Left lung (tissue), 14 donors: ENCODE measurements around the gene JAK1. TPM values are rescaled to one million over a fixed set of nuclear protein-coding genes. Genes with fewer than 3 reads are reported as not detected.
A peak's percentile ranks its signal among the peaks of the same experiment; 100 is the strongest.

Experiments used
- ATAC-seq: fragments of 200-7000 bp; cut with Tn5 transposase; one replicate; pipeline ENCODE4 v1.9.1; 2020; ENCODE audit warnings: moderate library complexity
- DNase-seq, 4 donors: peaks; one replicate each; pipeline ENCODE4 v3.0.0-alpha.2; 2013 to 2020
- H3K27ac ChIP-seq, 2 donors: fragments of 200-600 bp; sonication (generic) in 1 of 2; one replicate each; pipeline versions ENCODE4 v1.5.0 to v1.8.0; 2020 to 2021
- H3K27me3 ChIP-seq, 2 donors: fragments of 200-600 bp; sonication (generic) in 1 of 2; one replicate each; pipeline versions ENCODE4 v1.5.0 to v1.8.0; 2020 to 2021
- H3K36me3 ChIP-seq, 2 donors: fragments of 200-600 bp; sonication (generic) in 1 of 2; one replicate each; pipeline versions ENCODE4 v1.5.0 to v1.8.0; 2020 to 2021
- H3K4me1 ChIP-seq, 2 donors: fragments of 200-600 bp; one replicate each; pipeline ENCODE4 v1.8.0; 2021
- H3K4me3 ChIP-seq, 2 donors: fragments of 200-600 bp; sonication (generic) in 1 of 2; one replicate each; pipeline versions ENCODE4 v1.5.0 to v1.8.0; 2020 to 2021; ENCODE audit warnings: mild to moderate bottlenecking in 1 of 2
- H3K9me3 ChIP-seq, 2 donors: fragments of 200-600 bp; sonication (generic) in 1 of 2; one replicate each; pipeline versions ENCODE4 v1.5.0 to v1.8.0; 2020 to 2021
- intact Hi-C, 2 donors: fragments of 100-400 bp; cut with DNase I; formaldehyde crosslinking; loops; one replicate each; pipeline versions ENCODE4 v1.11.2 to v1.14.2; 2022
- long read RNA-seq, 12 donors: library from polyadenylated mRNA in 2 of 12; unstranded in 2 of 12; transcript quantifications; one replicate each; pipeline ENCODE4 v2.0.0 and lab custom pipeline, GENCODE V29; 2019 to 2026
- polyA plus RNA-seq, 6 donors: library from polyadenylated mRNA; unstranded; fragments of 120-200 nt; gene quantifications; one replicate each; pipeline ENCODE4 v1.2.1, GENCODE V29; 2013; ENCODE audit not compliant: insufficient read length in 6 of 6
- total RNA-seq, 2 donors: library from RNA; stranded (reverse); fragmentation: NEBNext Ultra II Directional; extraction: Animal tissue kit (Norgen Biotek cat#: 25700); gene quantifications; one replicate each; pipeline ENCODE4 v1.2.1, GENCODE V29; 2021
- TF ChIP-seq, protein P1 (sequence below), 2 donors: fragments of 200-600 bp; sonication (generic) in 1 of 2; IDR thresholded peaks; one replicate each; pipeline versions ENCODE4 v1.5.0 to v1.8.0; 2021; ENCODE audit warnings: antibody characterized with exemption in 2 of 2
- donor health status: DM: no; HTN: yes; CAD: no.
- donor health status: DM: no; HTN: no; CAD: no.

The JAK1 gene
- total RNA-seq (100 to 1,000 TPM; 145 to 162 TPM), polyA plus RNA-seq (100 to 1,000 TPM; 103 to 130 (median 110) TPM)
- long read RNA-seq, donor 1, full-length matches to known transcripts = 3 of 38 reads
- long read RNA-seq, donor 1, partial matches to known transcripts = 35 of 38 reads
- long read RNA-seq, donor 1, other reads (novel, unspliced or antisense) = 0 of 38 reads
- long read RNA-seq, donor 2, full-length matches to known transcripts = 3 of 8 reads
- long read RNA-seq, donor 2, partial matches to known transcripts = 5 of 8 reads
- long read RNA-seq, donor 2, other reads (novel, unspliced or antisense) = 0 of 8 reads
- long read RNA-seq, donor 3, full-length matches to known transcripts = 5 of 5 reads
- long read RNA-seq, donor 3, partial matches to known transcripts = 0 of 5 reads
- long read RNA-seq, donor 3, other reads (novel, unspliced or antisense) = 0 of 5 reads
- long read RNA-seq, donor 4, partial matches to known transcripts = 48 of 56 reads
- long read RNA-seq, donor 4, other reads (novel, unspliced or antisense) = 8 of 56 reads
- long read RNA-seq, donor 5, full-length matches to known transcripts = 7 of 12 reads
- long read RNA-seq, donor 5, partial matches to known transcripts = 5 of 12 reads
- long read RNA-seq, donor 5, other reads (novel, unspliced or antisense) = 0 of 12 reads
- long read RNA-seq, donor 6, full-length matches to known transcripts = 10 of 10 reads
- long read RNA-seq, donor 6, partial matches to known transcripts = 0 of 10 reads
- long read RNA-seq, donor 6, other reads (novel, unspliced or antisense) = 0 of 10 reads
- long read RNA-seq, donor 7, full-length matches to known transcripts = 9 of 9 reads
- long read RNA-seq, donor 7, partial matches to known transcripts = 0 of 9 reads
- long read RNA-seq, donor 7, other reads (novel, unspliced or antisense) = 0 of 9 reads
- long read RNA-seq, donor 8, full-length matches to known transcripts = 4 of 9 reads
- long read RNA-seq, donor 8, partial matches to known transcripts = 5 of 9 reads
- long read RNA-seq, donor 8, other reads (novel, unspliced or antisense) = 0 of 9 reads
- long read RNA-seq, donor 9 = 0 reads
- long read RNA-seq, donor 10, partial matches to known transcripts = 46 of 49 reads
- long read RNA-seq, donor 10, other reads (novel, unspliced or antisense) = 3 of 49 reads
- long read RNA-seq, donor 11, full-length matches to known transcripts = 1 of 21 reads
- long read RNA-seq, donor 11, partial matches to known transcripts = 20 of 21 reads
- long read RNA-seq, donor 11, other reads (novel, unspliced or antisense) = 0 of 21 reads
- long read RNA-seq, donor 12, full-length matches to known transcripts = 6 of 6 reads
- long read RNA-seq, donor 12, partial matches to known transcripts = 0 of 6 reads
- long read RNA-seq, donor 12, other reads (novel, unspliced or antisense) = 0 of 6 reads

GRCh38 chr1:64966158-64966971, at the start of gene JAK1:
Gene JAK1 (minus strand): TSS chr1:64966549. CDS start chr1:64886264, 80,285 bp downstream.
- H3K9me3 ChIP-seq = no peaks in the 10 kb centered on the region
- H3K36me3 ChIP-seq = no peaks in the 10 kb centered on the region
- intact Hi-C loops = no loop called here
- peaks cover 3 to 49% of the 10 kb centered on the region in 2 donors for H3K4me1 ChIP-seq
- DNase-seq (peak; percentile 85 to 97 (median 92)), ATAC-seq (peak; percentile 95)
- H3K27ac ChIP-seq = peak within 1 kb of the TSS; percentile 93 to 96
- no peaks in the 10 kb centered on the region for H3K27me3 ChIP-seq
- H3K4me3 ChIP-seq = peak within 1 kb of the TSS; percentile 67 to 92
- TF ChIP-seq, protein P1, sequence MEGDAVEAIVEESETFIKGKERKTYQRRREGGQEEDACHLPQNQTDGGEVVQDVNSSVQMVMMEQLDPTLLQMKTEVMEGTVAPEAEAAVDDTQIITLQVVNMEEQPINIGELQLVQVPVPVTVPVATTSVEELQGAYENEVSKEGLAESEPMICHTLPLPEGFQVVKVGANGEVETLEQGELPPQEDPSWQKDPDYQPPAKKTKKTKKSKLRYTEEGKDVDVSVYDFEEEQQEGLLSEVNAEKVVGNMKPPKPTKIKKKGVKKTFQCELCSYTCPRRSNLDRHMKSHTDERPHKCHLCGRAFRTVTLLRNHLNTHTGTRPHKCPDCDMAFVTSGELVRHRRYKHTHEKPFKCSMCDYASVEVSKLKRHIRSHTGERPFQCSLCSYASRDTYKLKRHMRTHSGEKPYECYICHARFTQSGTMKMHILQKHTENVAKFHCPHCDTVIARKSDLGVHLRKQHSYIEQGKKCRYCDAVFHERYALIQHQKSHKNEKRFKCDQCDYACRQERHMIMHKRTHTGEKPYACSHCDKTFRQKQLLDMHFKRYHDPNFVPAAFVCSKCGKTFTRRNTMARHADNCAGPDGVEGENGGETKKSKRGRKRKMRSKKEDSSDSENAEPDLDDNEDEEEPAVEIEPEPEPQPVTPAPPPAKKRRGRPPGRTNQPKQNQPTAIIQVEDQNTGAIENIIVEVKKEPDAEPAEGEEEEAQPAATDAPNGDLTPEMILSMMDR (IDR thresholded peaks at IDR 0.05) = peak in 1 of 2 donors; percentile 15

DNA sequence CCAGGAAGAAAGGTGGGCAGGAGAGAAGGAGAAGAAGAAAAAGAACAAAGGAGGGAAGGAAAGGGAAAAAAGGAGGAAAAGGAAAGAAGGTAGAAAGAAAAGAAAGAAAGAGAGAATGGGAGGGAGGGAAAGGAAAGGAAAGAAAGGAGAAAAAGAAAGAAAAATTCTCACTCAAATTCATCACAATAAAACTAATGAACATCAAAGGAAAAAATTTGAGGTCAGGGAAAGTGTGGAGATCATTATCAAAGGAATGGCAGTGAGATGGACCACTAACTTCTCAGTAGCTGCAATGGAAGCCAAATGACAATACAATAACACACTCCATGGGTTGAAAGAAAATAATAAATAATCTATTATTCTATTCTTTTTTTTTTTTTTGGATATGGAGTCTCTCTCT, 48.0 kb upstream of the JAK1 start:
- ATAC-seq (no peak), DNase-seq (no peak)
- TF ChIP-seq, protein P1 (IDR thresholded peaks at IDR 0.05) = no peak
- peaks cover 0 to 9% of the 10 kb centered on the region in 2 donors for H3K4me1 ChIP-seq
- H3K27ac ChIP-seq = no peak overlapping the region
- intact Hi-C loops = no loop called here
- H3K36me3 ChIP-seq = no peaks in the 10 kb centered on the region
- H3K27me3 ChIP-seq = no peaks in the 10 kb centered on the region
- H3K4me3 ChIP-seq = no peak overlapping the region
- no peaks in the 10 kb centered on the region for H3K9me3 ChIP-seq

- ATAC-seq = no peak
- intact Hi-C loops = no loop called here
- Histone ChIP-seq H3K4me3 (no peak overlapping the region), H3K27ac (no peak overlapping the region), H3K36me3 (no peaks in the 10 kb centered on the region), H3K27me3 (no peaks in the 10 kb centered on the region), H3K4me1 (peaks cover 0 to 9% of the 10 kb centered on the region in 2 donors), H3K9me3 (no peaks in the 10 kb centered on the region)
- no peak for DNase-seq
- TF ChIP-seq, protein P1 (IDR thresholded peaks at IDR 0.05) = no peak
Measured at GRCh38 chr1:65011983-65012382, 45.6 kb upstream of the JAK1 start.

GRCh38 chr1:65009724-65010420, 43.5 kb upstream of the JAK1 start:
- intact Hi-C loops = no loop called here
- H3K9me3 ChIP-seq = no peaks in the 10 kb centered on the region
- no peaks in the 10 kb centered on the region for H3K36me3 ChIP-seq
- DNase-seq (no peak), ATAC-seq (no peak)
- peaks cover 0 to 9% of the 10 kb centered on the region in 2 donors for H3K4me1 ChIP-seq
- H3K27me3 ChIP-seq = no peaks in the 10 kb centered on the region
- no peak overlapping the region for H3K27ac ChIP-seq
- no peak overlapping the region for H3K4me3 ChIP-seq
- TF ChIP-seq, protein P1 (IDR thresholded peaks at IDR 0.05) = no peak
